SK-N-SH treated with all-trans-retinoic acid at 6 μM for 48 hours (cell line): ENCODE results near the gene TRPM1.

Experiments
- ARNTL ChIP-seq: fragments of 450-650 bp; formaldehyde crosslinking; IDR thresholded peaks from 2 replicates; pipeline ENCODE4 v1.5.0; 2020; ENCODE audit warnings: low read depth, mild to moderate bottlenecking, moderate library complexity, borderline replicate concordance
- ESRRG ChIP-seq: fragments of 250-450 bp; sonication (Bioruptor Pico); IDR thresholded peaks from 2 replicates; pipeline ENCODE4 v1.6.1; 2021; ENCODE audit warnings: mild to moderate bottlenecking
- OSR1 ChIP-seq: fragments of 250-450 bp; sonication (Bioruptor Pico); IDR thresholded peaks from 2 replicates; pipeline ENCODE4 v1.8.0; 2022; ENCODE audit warnings: moderate library complexity, mild to moderate bottlenecking, inconsistent platforms
- PATZ1 ChIP-seq: fragments of 250-450 bp; sonication (Bioruptor Pico); IDR thresholded peaks from 2 replicates; pipeline ENCODE4 v1.8.0; 2020; ENCODE audit warnings: mild to moderate bottlenecking, moderate library complexity, borderline replicate concordance
- TOX ChIP-seq: fragments of 250-450 bp; sonication (Bioruptor Pico); IDR thresholded peaks from 2 replicates; pipeline ENCODE4 v1.8.0; 2021; ENCODE audit warnings: mild to moderate bottlenecking, moderate library complexity, borderline replicate concordance
- TSHZ2 ChIP-seq: fragments of 250-450 bp; sonication (Bioruptor Pico); IDR thresholded peaks from 2 replicates; pipeline ENCODE4 v1.5.0; 2020; ENCODE audit warnings: mild to moderate bottlenecking, moderate library complexity
- ZFP3 ChIP-seq: fragments of 250-450 bp; sonication (Bioruptor Pico); IDR thresholded peaks from 2 replicates; pipeline ENCODE4 v1.5.0; 2020; ENCODE audit warnings: mild to moderate bottlenecking, moderate library complexity
- ZNF70 ChIP-seq: fragments of 450-650 bp; formaldehyde crosslinking; IDR thresholded peaks from 2 replicates; pipeline ENCODE4 v1.5.0; 2020; ENCODE audit warnings: mild to moderate bottlenecking, moderate library complexity
- TF ChIP-seq, protein P1 (sequence below): fragments of 250-450 bp; sonication (Bioruptor Pico); IDR thresholded peaks from 2 replicates; pipeline ENCODE4 v1.5.1; 2021; ENCODE audit warnings: mild to moderate bottlenecking, moderate library complexity

GRCh38 chr15:31077181-31077580 is 24.3 kb downstream of the TRPM1 start:
- TF ChIP-seq ZFP3 (CRISPR knock-in tag) (no peak), OSR1 (no peak), PATZ1 (CRISPR knock-in tag) (no peak), ZNF70 (CRISPR knock-in tag) (no peak), TOX (CRISPR knock-in tag) (no peak), ARNTL (CRISPR knock-in tag) (no peak), TSHZ2 (CRISPR knock-in tag) (no peak), ESRRG (CRISPR knock-in tag) (no peak)
- TF ChIP-seq, protein P1, sequence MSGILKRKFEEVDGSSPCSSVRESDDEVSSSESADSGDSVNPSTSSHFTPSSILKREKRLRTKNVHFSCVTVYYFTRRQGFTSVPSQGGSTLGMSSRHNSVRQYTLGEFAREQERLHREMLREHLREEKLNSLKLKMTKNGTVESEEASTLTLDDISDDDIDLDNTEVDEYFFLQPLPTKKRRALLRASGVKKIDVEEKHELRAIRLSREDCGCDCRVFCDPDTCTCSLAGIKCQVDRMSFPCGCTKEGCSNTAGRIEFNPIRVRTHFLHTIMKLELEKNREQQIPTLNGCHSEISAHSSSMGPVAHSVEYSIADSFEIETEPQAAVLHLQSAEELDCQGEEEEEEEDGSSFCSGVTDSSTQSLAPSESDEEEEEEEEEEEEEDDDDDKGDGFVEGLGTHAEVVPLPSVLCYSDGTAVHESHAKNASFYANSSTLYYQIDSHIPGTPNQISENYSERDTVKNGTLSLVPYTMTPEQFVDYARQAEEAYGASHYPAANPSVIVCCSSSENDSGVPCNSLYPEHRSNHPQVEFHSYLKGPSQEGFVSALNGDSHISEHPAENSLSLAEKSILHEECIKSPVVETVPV (CRISPR knock-in tag), result no peak
